GM10248 (cell line): ENCODE data around the gene TNFSF12.

ENCODE experiments used
- CTCF ChIA-PET: fragments of 300-600 bp; sonication (Branson Sonifier 250); formaldehyde crosslinking; extraction: SDS; loops from one replicate; lab custom pipeline; 2021; ENCODE audit warnings: antibody characterized with exemption; lab: Yijun Ruan, JAX
- POLR2A ChIA-PET: fragments of 350-650 bp; sonication (Branson Sonifier 250); formaldehyde crosslinking; extraction: SDS; loops from one replicate; lab custom pipeline; 2020; ENCODE audit warnings: antibody characterized with exemption; lab: Yijun Ruan, JAX
- DNase-seq: peaks from one replicate; pipeline ENCODE4 v3.0.0; 2012; ENCODE audit errors: extremely low spot score
- TF ChIP-seq, protein P1 (sequence below): IDR thresholded peaks from 2 replicates; pipeline ENCODE4 v1.5.1; 2012; ENCODE audit warnings: mild to moderate bottlenecking, low read depth; ENCODE audit errors: extremely low read depth, missing control alignments, control extremely low read depth

The TNFSF12 gene, protein sequence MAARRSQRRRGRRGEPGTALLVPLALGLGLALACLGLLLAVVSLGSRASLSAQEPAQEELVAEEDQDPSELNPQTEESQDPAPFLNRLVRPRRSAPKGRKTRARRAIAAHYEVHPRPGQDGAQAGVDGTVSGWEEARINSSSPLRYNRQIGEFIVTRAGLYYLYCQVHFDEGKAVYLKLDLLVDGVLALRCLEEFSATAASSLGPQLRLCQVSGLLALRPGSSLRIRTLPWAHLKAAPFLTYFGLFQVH

DNA sequence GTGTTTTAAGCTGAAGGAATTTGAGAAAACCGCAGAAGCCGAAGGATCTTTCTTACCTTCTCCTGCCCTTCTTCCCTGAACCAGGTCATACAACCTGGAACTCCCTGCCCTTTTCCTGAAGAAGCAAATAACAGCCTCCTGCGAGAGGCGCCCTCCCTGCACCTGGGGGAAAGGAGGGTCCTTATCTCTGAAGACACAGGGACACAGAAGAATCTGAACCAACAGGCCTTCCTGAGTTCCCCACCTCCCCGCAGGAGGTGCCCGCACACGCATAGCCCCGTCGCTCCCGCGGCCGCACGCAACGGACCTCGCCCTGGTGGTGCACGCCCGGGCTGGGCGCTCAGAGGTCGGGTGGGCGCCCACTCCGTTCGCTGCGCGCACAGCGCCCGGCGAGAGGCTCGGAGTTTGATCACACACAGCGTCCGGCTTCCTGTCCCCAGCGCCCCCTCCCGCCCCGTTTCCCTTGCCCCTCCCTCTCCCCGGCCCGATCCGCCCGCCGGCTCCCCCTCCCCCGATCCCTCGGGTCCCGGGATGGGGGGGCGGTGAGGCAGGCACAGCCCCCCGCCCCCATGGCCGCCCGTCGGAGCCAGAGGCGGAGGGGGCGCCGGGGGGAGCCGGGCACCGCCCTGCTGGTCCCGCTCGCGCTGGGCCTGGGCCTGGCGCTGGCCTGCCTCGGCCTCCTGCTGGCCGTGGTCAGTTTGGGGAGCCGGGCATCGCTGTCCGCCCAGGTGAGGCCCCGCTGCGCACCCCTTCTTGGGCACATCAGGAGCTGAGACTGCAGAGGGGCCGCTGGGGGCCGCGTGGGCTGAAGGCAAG is at the start of gene TNFSF12:
Gene TNFSF12 (plus strand): TSS at position 474 of the 816 bp plus-strand sequence. CDS start 96 bp downstream, at position 570.
- ChIA-PET CTCF (interaction anchor here (0.8 to 4.8 kb wide), 6 partner anchors 9 to 186 kb away, joined by 3 to 43 read pairs (median 3); partner anchors contain the start of gene TNFSF13), POLR2A (no interaction called here)
- peak; percentile 76 for DNase-seq
- TF ChIP-seq, protein P1, sequence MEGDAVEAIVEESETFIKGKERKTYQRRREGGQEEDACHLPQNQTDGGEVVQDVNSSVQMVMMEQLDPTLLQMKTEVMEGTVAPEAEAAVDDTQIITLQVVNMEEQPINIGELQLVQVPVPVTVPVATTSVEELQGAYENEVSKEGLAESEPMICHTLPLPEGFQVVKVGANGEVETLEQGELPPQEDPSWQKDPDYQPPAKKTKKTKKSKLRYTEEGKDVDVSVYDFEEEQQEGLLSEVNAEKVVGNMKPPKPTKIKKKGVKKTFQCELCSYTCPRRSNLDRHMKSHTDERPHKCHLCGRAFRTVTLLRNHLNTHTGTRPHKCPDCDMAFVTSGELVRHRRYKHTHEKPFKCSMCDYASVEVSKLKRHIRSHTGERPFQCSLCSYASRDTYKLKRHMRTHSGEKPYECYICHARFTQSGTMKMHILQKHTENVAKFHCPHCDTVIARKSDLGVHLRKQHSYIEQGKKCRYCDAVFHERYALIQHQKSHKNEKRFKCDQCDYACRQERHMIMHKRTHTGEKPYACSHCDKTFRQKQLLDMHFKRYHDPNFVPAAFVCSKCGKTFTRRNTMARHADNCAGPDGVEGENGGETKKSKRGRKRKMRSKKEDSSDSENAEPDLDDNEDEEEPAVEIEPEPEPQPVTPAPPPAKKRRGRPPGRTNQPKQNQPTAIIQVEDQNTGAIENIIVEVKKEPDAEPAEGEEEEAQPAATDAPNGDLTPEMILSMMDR, result no peak

DNA sequence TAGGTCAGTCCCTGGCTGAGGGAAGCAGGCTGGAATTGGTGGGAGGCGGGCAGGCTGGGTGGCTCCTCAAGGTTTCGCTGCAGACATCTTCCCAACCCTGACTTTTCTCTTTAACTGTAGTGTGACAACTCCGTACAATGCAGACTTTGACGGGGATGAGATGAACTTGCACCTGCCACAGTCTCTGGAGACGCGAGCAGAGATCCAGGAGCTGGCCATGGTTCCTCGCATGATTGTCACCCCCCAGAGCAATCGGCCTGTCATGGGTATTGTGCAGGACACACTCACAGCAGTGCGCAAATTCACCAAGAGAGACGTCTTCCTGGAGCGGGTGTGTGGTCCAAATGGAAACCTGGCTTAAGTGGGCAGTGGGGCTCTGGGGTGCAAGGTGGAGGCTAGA is 49.7 kb upstream of the TNFSF12 start:
- TF ChIP-seq, protein P1, result no peak
- CTCF ChIA-PET, result interaction anchor here (1.5 kb wide), 1 partner anchor 58 kb away, joined by 3 read pairs; no protein-coding TSS in a partner anchor

DNA sequence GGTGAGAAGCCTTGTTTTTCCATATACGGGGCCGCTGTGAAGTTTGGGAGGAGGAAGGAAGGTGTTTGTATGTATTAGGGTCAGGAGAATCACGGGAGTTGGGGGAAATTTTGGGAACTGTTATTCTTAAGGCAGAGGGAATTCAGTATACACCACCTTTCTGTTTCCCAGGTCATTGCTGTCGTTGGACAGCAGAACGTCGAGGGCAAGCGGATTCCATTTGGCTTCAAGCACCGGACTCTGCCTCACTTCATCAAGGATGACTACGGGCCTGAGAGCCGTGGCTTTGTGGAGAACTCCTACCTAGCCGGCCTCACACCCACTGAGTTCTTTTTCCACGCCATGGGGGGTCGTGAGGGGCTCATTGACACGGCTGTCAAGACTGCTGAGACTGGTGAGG is 47.1 kb upstream of the TNFSF12 start:
- DNase-seq, result no peak
- ChIA-PET POLR2A (no interaction called here), CTCF (interaction anchor here (3.1 kb wide), 1 partner anchor 12 kb away, joined by 18 read pairs; no protein-coding TSS in a partner anchor)
- TF ChIP-seq, protein P1, result no peak

More for the DNA sequence above, 49.7 kb upstream of the TNFSF12 start:
- DNase-seq, result no peak
- POLR2A ChIA-PET, result interaction anchor here (0.7 kb wide), 1 partner anchor 13 kb away, joined by 5 read pairs; no protein-coding TSS in a partner anchor

DNA sequence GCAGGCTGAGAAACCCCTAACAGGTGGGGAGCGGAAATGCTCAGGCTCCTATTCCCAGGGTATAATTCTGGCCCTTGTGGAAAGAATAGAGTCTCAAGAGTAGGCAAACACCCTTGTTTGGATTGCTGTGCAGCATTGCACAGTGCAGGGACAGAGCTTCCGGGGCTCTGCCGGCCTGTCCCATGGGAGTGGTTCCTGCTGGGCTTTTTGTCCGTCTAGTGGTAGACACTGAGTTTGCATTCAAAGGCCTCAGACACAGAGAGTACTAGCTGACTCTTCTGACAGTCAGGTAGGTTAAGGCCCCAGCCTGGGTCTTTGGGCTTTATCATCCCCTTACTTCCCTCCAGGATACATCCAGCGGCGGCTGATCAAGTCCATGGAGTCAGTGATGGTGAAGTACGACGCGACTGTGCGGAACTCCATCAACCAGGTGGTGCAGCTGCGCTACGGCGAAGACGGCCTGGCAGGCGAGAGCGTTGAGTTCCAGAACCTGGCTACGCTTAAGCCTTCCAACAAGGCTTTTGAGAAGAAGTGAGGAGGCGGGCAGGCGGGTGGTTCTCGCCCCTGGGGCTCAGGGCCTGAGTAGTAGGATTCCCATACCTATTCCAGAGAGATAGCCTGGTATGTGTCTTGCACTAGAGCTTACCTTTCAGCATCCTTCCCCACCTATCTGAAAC is 46.5 kb upstream of the TNFSF12 start:
- DNase-seq, result no peak
- TF ChIP-seq, protein P1, result no peak
- ChIA-PET POLR2A (no interaction called here), CTCF (interaction anchor here (0.7 to 3.1 kb wide), 2 partner anchors 12 to 147 kb away, joined by 3 to 18 read pairs; no protein-coding TSS in a partner anchor)

DNA sequence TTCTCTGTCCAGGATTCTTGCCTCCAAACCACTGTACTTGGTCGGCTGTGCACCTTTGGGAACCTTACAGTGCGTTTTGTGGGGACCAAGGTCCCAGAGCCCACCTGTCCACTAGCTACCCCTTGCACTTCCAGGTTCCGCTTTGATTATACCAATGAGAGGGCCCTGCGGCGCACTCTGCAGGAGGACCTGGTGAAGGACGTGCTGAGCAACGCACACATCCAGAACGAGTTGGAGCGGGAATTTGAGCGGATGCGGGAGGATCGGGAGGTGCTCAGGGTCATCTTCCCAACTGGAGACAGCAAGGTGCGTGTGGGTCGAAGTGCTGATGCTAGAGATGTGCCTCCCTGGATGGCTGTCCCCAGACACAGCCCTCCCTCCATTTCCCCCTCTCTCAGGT is 45.9 kb upstream of the TNFSF12 start:
- CTCF ChIA-PET, result interaction anchor here (0.7 to 3.1 kb wide), 2 partner anchors 11 to 147 kb away, joined by 3 to 18 read pairs; no protein-coding TSS in a partner anchor
- no peak for DNase-seq
- POLR2A ChIA-PET, result no interaction called here
- TF ChIP-seq, protein P1, result peak; percentile 11

DNA sequence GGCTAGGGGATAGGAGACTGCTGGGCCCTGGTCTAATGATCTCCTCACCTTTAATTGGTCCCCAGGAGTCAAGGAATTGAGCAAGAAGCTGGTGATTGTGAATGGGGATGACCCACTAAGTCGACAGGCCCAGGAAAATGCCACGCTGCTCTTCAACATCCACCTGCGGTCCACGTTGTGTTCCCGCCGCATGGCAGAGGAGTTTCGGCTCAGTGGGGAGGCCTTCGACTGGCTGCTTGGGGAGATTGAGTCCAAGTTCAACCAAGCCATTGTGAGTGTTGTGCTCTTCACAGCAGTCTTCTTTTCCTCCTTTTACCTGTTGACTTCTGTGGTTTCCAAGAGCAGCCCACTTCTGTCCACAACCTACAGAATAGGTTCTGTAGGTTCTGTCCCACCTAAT is 45.3 kb upstream of the TNFSF12 start:
- ChIA-PET CTCF (interaction anchor here (1.2 to 3.1 kb wide), 2 partner anchors 11 to 148 kb away, joined by 3 to 18 read pairs; no protein-coding TSS in a partner anchor), POLR2A (no interaction called here)
- no peak for DNase-seq
- TF ChIP-seq, protein P1, result no peak
